HEK293 (cell line): Measurements from ENCODE around the gene CPNE5.

Source experiments
- CTCF ChIP-seq: fragments of 450-650 bp; formaldehyde crosslinking; IDR thresholded peaks from 2 replicates; pipeline ENCODE4 v1.5.1; 2016; ENCODE audit warnings: missing biosample characterization, missing genetic modification characterization
- KLF1 ChIP-seq: fragments of 450-650 bp; formaldehyde crosslinking; IDR thresholded peaks from 2 replicates; pipeline ENCODE4 v1.5.1; 2016; ENCODE audit warnings: missing biosample characterization, missing genetic modification characterization
- PATZ1 ChIP-seq: fragments of 450-650 bp; formaldehyde crosslinking; IDR thresholded peaks from 2 replicates; pipeline ENCODE4 v1.5.1; 2016; ENCODE audit warnings: missing biosample characterization, missing genetic modification characterization
- PRDM10 ChIP-seq: fragments of 450-650 bp; formaldehyde crosslinking; IDR thresholded peaks from 2 replicates; pipeline ENCODE4 v1.5.1; 2016; ENCODE audit warnings: missing biosample characterization, missing genetic modification characterization
- SP2 ChIP-seq: fragments of 450-650 bp; formaldehyde crosslinking; IDR thresholded peaks from 2 replicates; pipeline ENCODE4 v1.5.1; 2016; ENCODE audit warnings: missing biosample characterization, missing genetic modification characterization
- ZNF274 ChIP-seq, 2 experiments: fragments of 200-500 bp in 1 of 2; fragments of 450-650 bp in 1 of 2; sonication (Bioruptor generic) in 1 of 2; formaldehyde crosslinking in 1 of 2; IDR thresholded peaks; 2 replicates each; pipeline versions ENCODE4 v1.5.1 to v1.6.1; 2014 to 2016; ENCODE audit warnings: borderline replicate concordance in 1 of 2, inconsistent platforms in 1 of 2, low read length in 1 of 2, missing biosample characterization in 1 of 2, missing genetic modification characterization in 1 of 2
- ZNF473 ChIP-seq: fragments of 450-650 bp; formaldehyde crosslinking; IDR thresholded peaks from 2 replicates; pipeline ENCODE4 v1.5.1; 2017; ENCODE audit warnings: missing biosample characterization, missing genetic modification characterization
- ZNF488 ChIP-seq: fragments of 450-650 bp; formaldehyde crosslinking; IDR thresholded peaks from 2 replicates; pipeline ENCODE4 v1.5.1; 2016; ENCODE audit warnings: missing biosample characterization, missing genetic modification characterization
- ZNF596 ChIP-seq: fragments of 450-650 bp; IDR thresholded peaks from 2 replicates; pipeline ENCODE4 v1.5.0; 2018; ENCODE audit warnings: missing biosample characterization, mild to moderate bottlenecking, missing genetic modification characterization, moderate library complexity
- ZNF621 ChIP-seq: fragments of 450-650 bp; formaldehyde crosslinking; IDR thresholded peaks from 2 replicates; pipeline ENCODE4 v1.5.1; 2017; ENCODE audit warnings: missing biosample characterization, missing genetic modification characterization
- ZSCAN16 ChIP-seq: fragments of 450-650 bp; formaldehyde crosslinking; IDR thresholded peaks from 2 replicates; pipeline ENCODE4 v1.5.1; 2016; ENCODE audit warnings: missing biosample characterization, missing genetic modification characterization

GRCh38 chr6:36718560-36718959 is 120.7 kb downstream of the CPNE5 start:
- no peak for TF ChIP-seq ZNF621 (tag by site-specific recombination)
- TF ChIP-seq ZNF473 (tag by site-specific recombination), result no peak
- TF ChIP-seq CTCF (tag by site-specific recombination), result no peak
- TF ChIP-seq ZNF274 (IDR thresholded peaks at IDR 0.05; ENCODE audit: low read length), result no peak
- TF ChIP-seq ZNF274 (tag by site-specific recombination; IDR thresholded peaks at IDR 0.05; ENCODE audit: borderline replicate concordance), result no peak
- no peak for TF ChIP-seq ZSCAN16
- TF ChIP-seq ZNF488, result no peak
- no peak for TF ChIP-seq ZNF596 (tag by site-specific recombination)
- TF ChIP-seq KLF1 (tag by site-specific recombination), result no peak
- no peak for TF ChIP-seq SP2
- TF ChIP-seq PRDM10, result no peak
- no peak for TF ChIP-seq PATZ1 (tag by site-specific recombination)
